ENCODE data around the gene FBXW10B. TPM values are rescaled to one million over a fixed set of nuclear protein-coding genes. Genes with fewer than 3 reads are reported as not detected.
"Not testable (repeated sequence)": the region's sequence is repeated elsewhere in the genome, so short reads cannot be mapped to it uniquely, and the experiment has no call there.

The FBXW10B gene
- total and polyA plus RNA-seq, 5 donors from 2014 or later: 0.14 to 8.2 (median 0.60) TPM; not detected in 1

DNA sequence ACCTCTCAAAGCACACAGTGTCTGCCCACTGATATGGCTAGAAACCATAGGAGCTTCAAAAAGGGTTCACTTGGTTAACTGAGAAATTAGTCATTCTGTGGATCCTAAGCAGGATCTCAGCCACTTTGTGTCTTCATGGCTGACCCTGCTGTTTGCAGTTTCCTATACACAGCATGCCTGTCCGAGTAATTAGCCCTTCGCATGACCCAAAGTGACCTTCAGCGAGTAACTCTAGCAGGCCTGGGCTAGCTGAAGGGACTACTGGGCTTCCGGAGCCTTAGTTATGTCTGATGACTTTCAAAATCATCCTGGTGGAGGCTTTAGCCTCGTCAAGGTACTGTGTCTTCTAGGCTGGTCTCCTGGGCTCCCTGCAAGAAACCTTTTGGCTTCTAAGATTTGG lies 28.9 kb upstream of the FBXW10B start:
- H3K4me1 Mint-ChIP-seq: peaks cover 0 to 39% (median 22%) of the 10 kb centered on the region in 4 donors
- peak overlapping the region; percentile 88 to 92 (median 90) for H3K4me3 Mint-ChIP-seq
- Histone ChIP-seq H3K4me3 (ENCODE audit: low read depth, low read length) (peak overlapping the region; percentile 83), H3K27me3 (ENCODE audit: control insufficient read depth, insufficient read depth, low read length) (no peaks in the 10 kb centered on the region), H3K9me3 (ENCODE audit: control insufficient read depth in 2 of 2, low read length in 2 of 2) (no peaks in the 10 kb centered on the region), H3K4me1 (ENCODE audit: control insufficient read depth, insufficient read depth, low read length, poor library complexity, severe bottlenecking) (peaks cover 24% of the 10 kb centered on the region), H3K27ac (ENCODE audit: insufficient read depth, low read length, poor library complexity, severe bottlenecking) (peak overlapping the region; percentile 51), H3K36me3 (ENCODE audit: control insufficient read depth, insufficient read depth, low read length) (no peaks in the 10 kb centered on the region)
- no peaks in the 10 kb centered on the region for H3K27me3 Mint-ChIP-seq
- no peak for ATAC-seq (ENCODE audit: low read depth in 2 of 2)
- H3K27ac Mint-ChIP-seq: peak overlapping the region in 2 of 3 donors; percentile 90 to 91
- peaks cover 10% of the 10 kb centered on the region for H3K36me3 Mint-ChIP-seq
- no peak for DNase-seq
- no peaks in the 10 kb centered on the region for H3K9me3 Mint-ChIP-seq

DNA sequence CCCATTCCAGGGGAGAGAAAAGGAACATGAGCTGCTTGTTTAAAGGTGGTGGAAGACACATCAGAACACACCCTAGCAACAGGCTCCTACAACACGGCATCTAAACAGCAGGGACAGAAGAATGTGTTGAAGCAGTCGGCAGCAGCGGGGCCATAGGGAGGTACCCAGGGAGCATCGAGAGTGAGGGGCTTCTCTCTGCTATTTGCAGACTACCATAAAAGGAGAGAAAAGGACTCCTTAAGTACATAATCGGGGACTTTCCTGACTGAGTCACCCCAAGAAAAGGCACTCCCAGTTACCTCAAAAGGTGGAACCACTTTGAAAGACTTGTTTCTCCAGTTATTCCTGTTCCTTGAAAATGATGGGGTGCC lies 26.4 kb upstream of the FBXW10B start:
- H3K27me3 Mint-ChIP-seq; DNase-seq; H3K36me3 Mint-ChIP-seq; H3K9me3 Mint-ChIP-seq; H3K9me3 ChIP-seq (ENCODE audit: control insufficient read depth in 2 of 2, low read length in 2 of 2); H3K36me3 ChIP-seq (ENCODE audit: control insufficient read depth, insufficient read depth, low read length); H3K27me3 ChIP-seq (ENCODE audit: control insufficient read depth, insufficient read depth, low read length): not testable (repeated sequence)
- Mint-ChIP-seq H3K27ac (peak overlapping the region in 2 of 3 donors; percentile 81 to 87), H3K4me1 (peaks cover 0 to 25% (median 14%) of the 10 kb centered on the region in 4 donors), H3K4me3 (peak overlapping the region; percentile 1 to 59 (median 57))
- peak overlapping the region; percentile 23 for H3K27ac ChIP-seq (ENCODE audit: insufficient read depth, low read length, poor library complexity, severe bottlenecking)
- H3K4me3 ChIP-seq (ENCODE audit: low read depth, low read length): peak overlapping the region; percentile 32
- peak in 1 of 2 donors; percentile 43 for ATAC-seq (ENCODE audit: low read depth in 2 of 2)
- H3K4me1 ChIP-seq (ENCODE audit: control insufficient read depth, insufficient read depth, low read length, poor library complexity, severe bottlenecking): peaks cover 14% of the 10 kb centered on the region

DNA sequence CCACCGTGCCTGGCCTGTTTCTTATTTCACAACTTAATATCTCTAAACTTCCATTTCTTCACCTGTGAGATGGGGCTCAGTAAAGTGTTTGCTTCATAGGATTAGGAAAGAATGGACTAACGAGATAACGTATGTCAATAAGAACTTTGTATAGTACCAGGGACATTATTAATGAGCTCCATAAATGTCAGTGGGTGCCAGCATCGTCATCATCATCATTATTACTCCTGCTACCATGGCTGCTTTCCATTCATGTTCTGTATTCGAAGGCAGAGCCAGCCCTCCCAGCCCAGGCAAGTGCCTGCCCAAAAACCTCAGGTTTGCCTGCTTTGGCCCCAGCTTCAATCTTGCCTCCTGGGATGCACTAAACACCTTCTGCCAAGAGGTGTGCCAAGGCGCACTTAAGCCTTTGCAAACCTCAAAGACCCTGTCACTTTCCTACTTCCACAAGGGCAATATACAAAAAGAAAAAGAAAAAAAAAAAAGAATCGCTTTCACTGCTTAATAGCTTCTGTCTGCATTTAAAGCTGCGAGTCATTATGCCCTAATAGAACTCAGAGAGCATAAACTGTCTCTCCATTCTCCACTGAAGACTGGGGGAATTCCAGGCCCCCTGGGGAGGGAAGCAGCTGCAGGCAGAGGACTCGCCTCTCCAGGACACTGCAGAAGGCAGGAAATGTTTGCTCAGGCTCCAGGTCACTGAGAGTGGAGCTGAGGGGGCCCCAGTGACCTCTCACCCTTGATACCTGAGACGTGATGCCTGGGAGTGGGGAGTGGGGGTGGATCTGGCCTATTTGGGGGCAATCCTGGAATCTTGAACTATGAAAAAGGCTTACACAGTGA lies 25.8 kb upstream of the FBXW10B start:
- peak overlapping the region; percentile 32 for H3K4me3 ChIP-seq (ENCODE audit: low read depth, low read length)
- peak overlapping the region; percentile 1 to 59 (median 57) for H3K4me3 Mint-ChIP-seq
- H3K27me3 Mint-ChIP-seq; H3K4me1 ChIP-seq (ENCODE audit: control insufficient read depth, insufficient read depth, low read length, poor library complexity, severe bottlenecking); H3K27me3 ChIP-seq (ENCODE audit: control insufficient read depth, insufficient read depth, low read length); DNase-seq; ATAC-seq (ENCODE audit: low read depth in 2 of 2); H3K36me3 ChIP-seq (ENCODE audit: control insufficient read depth, insufficient read depth, low read length); H3K9me3 ChIP-seq (ENCODE audit: control insufficient read depth in 2 of 2, low read length in 2 of 2); H3K9me3 Mint-ChIP-seq: not testable (repeated sequence)
- H3K36me3 Mint-ChIP-seq: peaks cover 10% of the 10 kb centered on the region
- peaks cover 0 to 25% (median 11%) of the 10 kb centered on the region in 4 donors for H3K4me1 Mint-ChIP-seq
- peak overlapping the region in 2 of 3 donors; percentile 81 to 87 for H3K27ac Mint-ChIP-seq
- H3K27ac ChIP-seq (ENCODE audit: insufficient read depth, low read length, poor library complexity, severe bottlenecking): peak overlapping the region; percentile 23

DNA sequence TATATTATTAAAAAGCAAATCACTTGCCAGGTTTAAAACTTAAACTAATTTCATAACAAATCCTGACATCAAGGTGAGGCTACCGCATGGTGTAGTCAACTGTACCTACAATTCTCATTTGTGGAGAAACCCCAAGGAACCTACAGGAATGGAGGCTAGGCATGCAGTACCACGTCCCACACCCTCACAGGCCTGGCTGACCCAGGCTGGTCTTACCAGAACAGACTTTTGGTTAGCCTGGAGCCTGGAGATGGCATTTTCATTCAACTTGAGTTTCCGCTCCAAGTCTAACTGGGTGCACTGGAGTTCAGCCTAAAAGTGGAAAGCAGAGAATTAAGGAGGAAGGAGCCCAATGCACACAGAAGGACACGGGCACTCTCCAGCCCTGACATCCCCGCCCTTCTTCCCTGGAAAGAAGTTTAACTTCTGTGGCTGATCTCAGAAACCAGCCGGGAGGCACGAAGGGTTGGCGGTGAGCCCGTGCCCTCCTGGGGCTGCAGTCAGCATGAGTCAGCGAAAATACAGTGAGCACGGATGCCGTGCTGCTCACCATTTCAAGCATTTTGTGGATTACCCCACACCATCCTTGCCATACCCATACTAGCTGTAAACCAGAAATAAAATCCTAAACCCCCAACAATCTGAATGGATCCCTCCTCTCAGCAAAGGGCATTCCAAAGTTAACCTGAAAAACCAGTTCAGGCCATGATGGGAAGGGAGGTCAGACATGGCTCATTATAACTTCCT lies 23.2 kb upstream of the FBXW10B start:
- H3K27me3 Mint-ChIP-seq, H3K9me3 Mint-ChIP-seq, DNase-seq: not testable (repeated sequence)

DNA sequence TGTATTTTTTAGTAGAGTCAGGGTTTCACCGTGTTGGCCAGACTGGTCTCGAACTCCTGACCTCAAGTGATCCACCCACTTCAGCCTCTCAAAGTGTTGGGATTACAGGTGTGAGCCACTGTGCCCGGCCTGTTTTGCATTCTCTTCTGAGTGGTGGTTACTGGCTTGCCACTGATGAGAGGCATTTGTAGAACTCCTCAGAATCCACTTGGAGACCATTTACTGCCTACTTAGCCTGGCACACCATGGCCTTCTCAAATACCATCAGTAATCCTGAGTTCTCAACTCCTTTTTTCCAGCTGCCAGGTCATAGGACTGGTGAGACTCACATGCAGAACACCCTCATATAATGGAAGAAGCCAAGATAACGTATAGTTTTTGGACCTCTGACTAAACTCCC lies 22.5 kb upstream of the FBXW10B start:
- H3K9me3 Mint-ChIP-seq: not testable (repeated sequence)

More for the DNA sequence above, 23.2 kb upstream of the FBXW10B start:
- not testable (repeated sequence) for H3K4me1 ChIP-seq (ENCODE audit: control insufficient read depth, insufficient read depth, low read length, poor library complexity, severe bottlenecking); H3K4me3 ChIP-seq (ENCODE audit: low read depth, low read length); H3K27ac ChIP-seq (ENCODE audit: insufficient read depth, low read length, poor library complexity, severe bottlenecking); H3K4me3 Mint-ChIP-seq; H3K9me3 ChIP-seq (ENCODE audit: control insufficient read depth in 2 of 2, low read length in 2 of 2); ATAC-seq (ENCODE audit: low read depth in 2 of 2); H3K36me3 ChIP-seq (ENCODE audit: control insufficient read depth, insufficient read depth, low read length); H3K36me3 Mint-ChIP-seq; H3K27ac Mint-ChIP-seq; H3K27me3 ChIP-seq (ENCODE audit: control insufficient read depth, insufficient read depth, low read length)
- H3K4me1 Mint-ChIP-seq: peaks cover 0 to 10% (median 6%) of the 10 kb centered on the region in 4 donors

DNA sequence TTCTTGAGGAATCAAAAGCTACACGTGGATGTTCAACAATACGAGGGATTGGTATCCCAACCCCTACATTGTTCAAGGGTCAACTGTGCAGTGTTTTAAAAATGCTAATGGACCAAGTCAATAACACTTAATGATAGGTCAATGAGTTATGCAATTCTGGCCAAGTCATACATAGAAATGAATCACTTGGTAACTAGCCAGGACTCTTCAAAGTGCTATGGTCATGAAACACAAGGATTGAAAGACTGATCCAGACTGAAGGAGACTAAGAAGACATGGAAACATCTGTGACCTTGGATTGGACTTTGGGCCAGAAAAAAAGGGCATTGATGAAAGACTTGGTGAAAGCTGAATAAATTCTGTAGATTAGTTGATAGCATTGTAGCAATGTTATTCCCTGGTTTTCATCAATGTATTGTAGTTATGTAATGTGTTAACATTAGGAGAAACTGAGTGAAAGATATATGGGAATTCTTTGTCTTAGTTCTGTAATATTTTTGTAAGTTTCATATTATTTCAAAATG lies 11.5 kb upstream of the FBXW10B start:
- H3K4me1 Mint-ChIP-seq; H3K36me3 ChIP-seq (ENCODE audit: control insufficient read depth, insufficient read depth, low read length); H3K27ac Mint-ChIP-seq; ATAC-seq (ENCODE audit: low read depth in 2 of 2); H3K4me3 ChIP-seq (ENCODE audit: low read depth, low read length); H3K4me1 ChIP-seq (ENCODE audit: control insufficient read depth, insufficient read depth, low read length, poor library complexity, severe bottlenecking); H3K4me3 Mint-ChIP-seq; H3K27ac ChIP-seq (ENCODE audit: insufficient read depth, low read length, poor library complexity, severe bottlenecking); DNase-seq; H3K9me3 ChIP-seq (ENCODE audit: control insufficient read depth in 2 of 2, low read length in 2 of 2); H3K27me3 Mint-ChIP-seq; H3K9me3 Mint-ChIP-seq; H3K27me3 ChIP-seq (ENCODE audit: control insufficient read depth, insufficient read depth, low read length): not testable (repeated sequence)
- H3K36me3 Mint-ChIP-seq: peaks cover 12% of the 10 kb centered on the region

More for the DNA sequence above, 22.5 kb upstream of the FBXW10B start:
- H3K27me3 ChIP-seq (ENCODE audit: control insufficient read depth, insufficient read depth, low read length); H3K36me3 ChIP-seq (ENCODE audit: control insufficient read depth, insufficient read depth, low read length); H3K27ac Mint-ChIP-seq; H3K27me3 Mint-ChIP-seq; H3K4me1 ChIP-seq (ENCODE audit: control insufficient read depth, insufficient read depth, low read length, poor library complexity, severe bottlenecking); H3K9me3 ChIP-seq (ENCODE audit: control insufficient read depth in 2 of 2, low read length in 2 of 2); H3K4me1 Mint-ChIP-seq; ATAC-seq (ENCODE audit: low read depth in 2 of 2); H3K4me3 Mint-ChIP-seq; H3K4me3 ChIP-seq (ENCODE audit: low read depth, low read length); DNase-seq; H3K36me3 Mint-ChIP-seq; H3K27ac ChIP-seq (ENCODE audit: insufficient read depth, low read length, poor library complexity, severe bottlenecking): not testable (repeated sequence)

DNA sequence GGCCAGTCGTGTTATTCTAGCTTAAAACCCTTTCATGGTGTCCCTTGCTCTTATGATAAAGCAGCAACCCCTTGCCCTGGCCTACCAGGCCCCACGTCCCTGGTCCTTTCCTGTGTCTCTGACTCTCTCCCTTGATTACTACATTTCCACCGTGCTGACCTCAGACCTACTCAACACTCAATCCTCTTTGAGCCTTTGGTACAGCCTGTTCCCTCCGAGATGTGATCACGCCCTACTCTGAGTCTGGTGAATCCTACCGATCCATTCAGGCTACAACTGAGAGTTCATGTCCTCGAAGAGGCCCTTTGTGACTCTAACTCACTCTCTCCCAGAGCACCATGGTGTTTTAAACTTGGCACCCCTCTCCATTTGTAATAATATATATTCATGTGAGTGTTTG lies 10.5 kb upstream of the FBXW10B start:
- H3K27me3 Mint-ChIP-seq; H3K27ac ChIP-seq (ENCODE audit: insufficient read depth, low read length, poor library complexity, severe bottlenecking); H3K36me3 ChIP-seq (ENCODE audit: control insufficient read depth, insufficient read depth, low read length); H3K4me3 ChIP-seq (ENCODE audit: low read depth, low read length); H3K9me3 ChIP-seq (ENCODE audit: control insufficient read depth in 2 of 2, low read length in 2 of 2); H3K4me1 Mint-ChIP-seq; ATAC-seq (ENCODE audit: low read depth in 2 of 2); H3K4me1 ChIP-seq (ENCODE audit: control insufficient read depth, insufficient read depth, low read length, poor library complexity, severe bottlenecking); H3K9me3 Mint-ChIP-seq; H3K27me3 ChIP-seq (ENCODE audit: control insufficient read depth, insufficient read depth, low read length); H3K36me3 Mint-ChIP-seq; H3K4me3 Mint-ChIP-seq; DNase-seq: not testable (repeated sequence)
- H3K27ac Mint-ChIP-seq: peak overlapping the region in 1 of 3 donors; percentile 46
